Neural progenitor cell (in vitro differentiated cells): ENCODE results near the gene TTC39C.

Experiments
- EZH2 ChIP-seq: fragments of 200-600 bp; sonication (generic); IDR thresholded peaks from 2 replicates; pipeline ENCODE4 v1.6.1; 2017; ENCODE audit warnings: antibody characterized with exemption, mild to moderate bottlenecking, moderate library complexity
- TF ChIP-seq, protein P1 (sequence below): fragments of 200-600 bp; sonication (generic); IDR thresholded peaks from 2 replicates; pipeline ENCODE4 v1.5.1; 2017; ENCODE audit warnings: antibody characterized with exemption, mild to moderate bottlenecking

GRCh38 chr18:24168496-24168895, 153.9 kb downstream of the TTC39C start:
- TF ChIP-seq, protein P1, sequence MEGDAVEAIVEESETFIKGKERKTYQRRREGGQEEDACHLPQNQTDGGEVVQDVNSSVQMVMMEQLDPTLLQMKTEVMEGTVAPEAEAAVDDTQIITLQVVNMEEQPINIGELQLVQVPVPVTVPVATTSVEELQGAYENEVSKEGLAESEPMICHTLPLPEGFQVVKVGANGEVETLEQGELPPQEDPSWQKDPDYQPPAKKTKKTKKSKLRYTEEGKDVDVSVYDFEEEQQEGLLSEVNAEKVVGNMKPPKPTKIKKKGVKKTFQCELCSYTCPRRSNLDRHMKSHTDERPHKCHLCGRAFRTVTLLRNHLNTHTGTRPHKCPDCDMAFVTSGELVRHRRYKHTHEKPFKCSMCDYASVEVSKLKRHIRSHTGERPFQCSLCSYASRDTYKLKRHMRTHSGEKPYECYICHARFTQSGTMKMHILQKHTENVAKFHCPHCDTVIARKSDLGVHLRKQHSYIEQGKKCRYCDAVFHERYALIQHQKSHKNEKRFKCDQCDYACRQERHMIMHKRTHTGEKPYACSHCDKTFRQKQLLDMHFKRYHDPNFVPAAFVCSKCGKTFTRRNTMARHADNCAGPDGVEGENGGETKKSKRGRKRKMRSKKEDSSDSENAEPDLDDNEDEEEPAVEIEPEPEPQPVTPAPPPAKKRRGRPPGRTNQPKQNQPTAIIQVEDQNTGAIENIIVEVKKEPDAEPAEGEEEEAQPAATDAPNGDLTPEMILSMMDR, result no peak
- TF ChIP-seq EZH2, result no peak
